Parathyroid adenoma (tissue), 2 donors: ENCODE results near the gene SDHB.

ENCODE experiments used
- H2AFZ ChIP-seq: fragments of 300-600 bp; sonication (generic); one replicate; pipeline ENCODE4 v1.7.0; 2017; ENCODE audit warnings: antibody characterized with exemption, mild to moderate bottlenecking
- H3K27ac ChIP-seq: fragments of 300-600 bp; sonication (generic); one replicate; pipeline ENCODE4 v1.7.0; 2017
- H3K27me3 ChIP-seq: fragments of 300-600 bp; sonication (generic); one replicate; pipeline ENCODE4 v1.7.0; 2017; ENCODE audit warnings: low read length; ENCODE audit not compliant: control insufficient read depth, insufficient read depth
- H3K36me3 ChIP-seq: fragments of 300-600 bp; sonication (generic); one replicate; pipeline ENCODE4 v1.7.0; 2017; ENCODE audit warnings: low read length; ENCODE audit not compliant: control insufficient read depth, insufficient read depth
- H3K4me1 ChIP-seq: fragments of 300-600 bp; sonication (generic); one replicate; pipeline ENCODE4 v1.7.0; 2017; ENCODE audit warnings: control low read depth
- H3K4me2 ChIP-seq: fragments of 300-600 bp; sonication (generic); one replicate; pipeline ENCODE4 v1.7.0; 2017; ENCODE audit warnings: low read length
- H3K4me3 ChIP-seq: fragments of 300-600 bp; sonication (generic); one replicate; pipeline ENCODE4 v1.7.0; 2017; ENCODE audit warnings: low read depth, low read length
- H3K79me2 ChIP-seq: fragments of 300-600 bp; sonication (generic); one replicate; pipeline ENCODE4 v1.7.0; 2017; ENCODE audit warnings: control low read depth
- H3K9ac ChIP-seq: fragments of 300-600 bp; sonication (generic); one replicate; pipeline ENCODE4 v1.7.0; 2017; ENCODE audit warnings: mild to moderate bottlenecking
- H3K9me3 ChIP-seq: fragments of 300-600 bp; sonication (generic); one replicate; pipeline ENCODE4 v1.7.0; 2017; ENCODE audit warnings: low read length; ENCODE audit not compliant: control insufficient read depth
- TF ChIP-seq, protein P1 (sequence below): fragments of 300-600 bp; sonication (generic); IDR thresholded peaks from one replicate; pipeline ENCODE4 v1.7.0; 2017; ENCODE audit warnings: antibody characterized with exemption, mild to moderate bottlenecking
- donor health status: primary hyperparathyroidism.

SDHB gene

DNA sequence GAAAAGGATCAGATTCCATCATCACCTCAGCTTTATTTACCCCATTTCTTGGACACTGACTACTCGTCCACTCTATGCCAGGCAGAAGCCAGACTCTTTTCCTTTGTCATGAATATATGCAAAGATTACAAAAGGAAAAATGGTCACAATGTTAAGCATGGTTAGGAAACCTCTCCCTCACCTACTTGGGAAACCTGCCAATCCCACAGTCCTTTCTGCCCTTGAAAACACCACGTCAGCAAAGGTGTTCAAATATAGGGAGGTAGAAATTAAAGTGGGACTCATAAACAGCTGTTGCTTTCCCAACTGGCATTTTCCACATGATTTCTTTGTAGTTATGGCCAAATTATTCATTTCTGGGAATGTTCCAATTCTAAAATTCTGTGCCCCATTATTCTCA is 25.9 kb downstream of the SDHB start:
- TF ChIP-seq, protein P1, sequence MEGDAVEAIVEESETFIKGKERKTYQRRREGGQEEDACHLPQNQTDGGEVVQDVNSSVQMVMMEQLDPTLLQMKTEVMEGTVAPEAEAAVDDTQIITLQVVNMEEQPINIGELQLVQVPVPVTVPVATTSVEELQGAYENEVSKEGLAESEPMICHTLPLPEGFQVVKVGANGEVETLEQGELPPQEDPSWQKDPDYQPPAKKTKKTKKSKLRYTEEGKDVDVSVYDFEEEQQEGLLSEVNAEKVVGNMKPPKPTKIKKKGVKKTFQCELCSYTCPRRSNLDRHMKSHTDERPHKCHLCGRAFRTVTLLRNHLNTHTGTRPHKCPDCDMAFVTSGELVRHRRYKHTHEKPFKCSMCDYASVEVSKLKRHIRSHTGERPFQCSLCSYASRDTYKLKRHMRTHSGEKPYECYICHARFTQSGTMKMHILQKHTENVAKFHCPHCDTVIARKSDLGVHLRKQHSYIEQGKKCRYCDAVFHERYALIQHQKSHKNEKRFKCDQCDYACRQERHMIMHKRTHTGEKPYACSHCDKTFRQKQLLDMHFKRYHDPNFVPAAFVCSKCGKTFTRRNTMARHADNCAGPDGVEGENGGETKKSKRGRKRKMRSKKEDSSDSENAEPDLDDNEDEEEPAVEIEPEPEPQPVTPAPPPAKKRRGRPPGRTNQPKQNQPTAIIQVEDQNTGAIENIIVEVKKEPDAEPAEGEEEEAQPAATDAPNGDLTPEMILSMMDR, result no peak
- peaks cover 5% of the 10 kb centered on the region for H3K4me1 ChIP-seq
- no peaks in the 10 kb centered on the region for H3K79me2 ChIP-seq
- no peak overlapping the region for H3K27ac ChIP-seq
- H3K27me3 ChIP-seq, result no peaks in the 10 kb centered on the region
- no peak overlapping the region for H2AFZ ChIP-seq
- no peaks in the 10 kb centered on the region for H3K36me3 ChIP-seq
- H3K4me2 ChIP-seq, result peak overlapping the region; percentile 2
- H3K9me3 ChIP-seq, result no peaks in the 10 kb centered on the region
- H3K9ac ChIP-seq, result no peak overlapping the region
- H3K4me3 ChIP-seq, result no peak overlapping the region

DNA sequence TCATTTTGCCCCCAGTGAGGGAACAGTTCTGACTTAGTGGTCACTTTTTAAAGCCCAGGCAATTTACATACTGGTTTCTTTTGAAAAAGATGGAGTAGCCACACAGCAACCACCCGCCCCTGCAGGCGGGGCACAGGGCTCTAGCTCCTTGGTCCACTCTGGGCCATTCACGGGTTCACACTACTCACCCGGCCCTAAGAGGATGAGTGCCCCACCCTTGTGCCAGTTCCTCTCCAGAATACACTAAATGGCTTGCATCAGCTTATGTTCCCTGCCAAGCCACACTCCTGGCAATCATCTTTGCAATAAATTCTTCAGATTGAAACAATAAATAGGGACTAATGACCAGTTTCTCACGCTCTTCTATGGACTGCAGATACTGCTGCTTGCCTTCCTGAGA is 26.4 kb downstream of the SDHB start:
- Histone ChIP-seq H3K36me3 (no peaks in the 10 kb centered on the region), H3K27ac (no peak overlapping the region), H3K9ac (no peak overlapping the region)

DNA sequence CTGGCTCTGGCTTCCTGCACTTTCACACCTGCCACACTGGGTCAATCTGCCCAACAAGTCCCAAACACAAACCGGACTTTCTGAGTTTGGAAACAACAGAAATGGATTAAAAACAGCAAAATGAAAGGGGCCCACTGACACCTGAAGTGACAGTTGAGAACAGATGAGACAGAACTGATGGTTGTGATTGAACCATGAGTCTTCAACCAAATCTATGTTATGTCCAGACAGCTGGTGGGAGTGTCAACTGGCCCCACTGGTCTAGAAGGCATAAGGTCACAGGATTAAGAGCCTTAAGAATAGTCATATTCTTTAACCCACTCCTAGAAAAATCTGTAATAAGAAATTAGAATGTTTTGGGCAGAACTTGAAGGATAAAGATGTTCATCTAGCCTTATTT is 29.1 kb downstream of the SDHB start:
- H3K36me3 ChIP-seq, result no peaks in the 10 kb centered on the region
- no peak overlapping the region for H2AFZ ChIP-seq

More for the DNA sequence above, 26.4 kb downstream of the SDHB start:
- TF ChIP-seq, protein P1, result no peak
- no peak overlapping the region for H3K4me3 ChIP-seq
- H3K79me2 ChIP-seq, result no peaks in the 10 kb centered on the region
- H3K27me3 ChIP-seq, result no peaks in the 10 kb centered on the region
- H3K4me1 ChIP-seq, result peaks cover 5% of the 10 kb centered on the region
- no peak overlapping the region for H2AFZ ChIP-seq
- H3K9me3 ChIP-seq, result no peaks in the 10 kb centered on the region
- H3K4me2 ChIP-seq, result peak overlapping the region; percentile 2

DNA sequence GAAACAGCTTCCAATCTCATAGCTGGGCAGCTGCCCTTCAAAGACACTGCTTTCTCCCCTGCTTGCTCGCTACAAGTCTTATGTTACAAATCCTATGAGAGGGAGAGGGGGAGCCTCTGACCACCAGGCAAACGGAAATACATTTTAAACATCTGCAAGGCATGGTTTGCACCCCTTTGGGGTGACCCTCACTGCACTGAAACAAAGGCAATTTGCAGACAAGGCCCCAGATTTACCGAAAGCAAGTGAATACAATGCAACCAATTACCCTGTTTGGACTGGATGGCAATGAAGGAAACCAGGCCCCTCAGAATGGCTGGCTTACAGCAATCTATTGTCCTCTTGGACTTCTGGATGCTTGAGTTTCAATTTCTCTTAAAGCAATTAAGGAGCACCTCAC is 30.3 kb downstream of the SDHB start:
- Histone ChIP-seq H3K27me3 (no peaks in the 10 kb centered on the region), H3K4me3 (no peak overlapping the region), H3K79me2 (no peaks in the 10 kb centered on the region), H3K36me3 (no peaks in the 10 kb centered on the region), H3K9ac (no peak overlapping the region), H3K9me3 (no peaks in the 10 kb centered on the region), H3K4me2 (no peak overlapping the region), H2AFZ (no peak overlapping the region), H3K27ac (no peak overlapping the region), H3K4me1 (peaks cover 5% of the 10 kb centered on the region)
- TF ChIP-seq, protein P1, result no peak

More for the DNA sequence above, 29.1 kb downstream of the SDHB start:
- H3K9me3 ChIP-seq, result no peaks in the 10 kb centered on the region
- no peak overlapping the region for H3K4me2 ChIP-seq
- no peak overlapping the region for H3K9ac ChIP-seq
- TF ChIP-seq, protein P1, result no peak
- H3K27me3 ChIP-seq, result no peaks in the 10 kb centered on the region
- no peak overlapping the region for H3K4me3 ChIP-seq
- H3K79me2 ChIP-seq, result no peaks in the 10 kb centered on the region
- H3K4me1 ChIP-seq, result peaks cover 5% of the 10 kb centered on the region
- no peak overlapping the region for H3K27ac ChIP-seq

DNA sequence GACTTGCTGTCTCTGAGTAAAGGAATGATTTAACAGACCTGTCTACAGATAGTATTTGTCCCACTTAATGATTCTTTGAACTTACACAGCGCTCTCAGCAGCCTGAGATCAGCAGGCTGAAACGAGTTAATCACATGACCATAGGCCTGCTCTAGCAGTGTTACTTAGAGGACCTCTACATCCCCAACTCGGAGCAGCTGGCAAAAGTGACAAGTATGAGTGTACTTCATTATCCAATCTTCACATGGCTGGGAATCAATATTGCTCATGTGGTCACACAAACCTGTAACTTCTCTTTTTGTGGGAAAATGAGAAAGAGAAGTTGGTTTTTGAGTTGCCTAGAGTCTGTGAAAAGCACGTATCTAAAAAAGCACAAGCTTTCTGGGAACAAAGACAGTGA is 30.7 kb downstream of the SDHB start:
- Histone ChIP-seq H3K4me1 (peaks cover 1% of the 10 kb centered on the region), H3K36me3 (no peaks in the 10 kb centered on the region), H3K9ac (no peak overlapping the region), H3K79me2 (no peaks in the 10 kb centered on the region), H3K9me3 (no peaks in the 10 kb centered on the region), H3K4me2 (no peak overlapping the region), H3K27me3 (no peaks in the 10 kb centered on the region), H3K4me3 (no peak overlapping the region), H2AFZ (no peak overlapping the region), H3K27ac (no peak overlapping the region)
- TF ChIP-seq, protein P1, result no peak
